ENCODE data around the gene HNRNPR. TPM values are rescaled to one million over a fixed set of nuclear protein-coding genes. Genes with fewer than 3 reads are reported as not detected.

HNRNPR gene
- total and polyA plus RNA-seq, 2 of the 8 experiments (the other 6 are each of a cell fraction or from before 2014, with no cell fraction given), result 110 to 214 TPM

GRCh38 chr1:23370709-23371584 is 26.9 kb upstream of the HNRNPR start:
- peak; percentile 71 to 89 for DNase-seq (ENCODE audit: low read depth in 1 of 2, low spot score in 2 of 2)
- Histone ChIP-seq H3K4ac (replicated peaks; ENCODE audit: insufficient read length, low read depth, low read length) (no peak overlapping the region), H3K36me3 (ENCODE audit: control insufficient read depth in 2 of 4, insufficient read depth in 4 of 4, low read length in 3 of 4) (no peaks in the 10 kb centered on the region), H2BK20ac (ENCODE audit: low read length) (no peak overlapping the region), H3K9me3 (ENCODE audit: insufficient read depth in 2 of 2, low read depth in 1 of 2, low read length in 1 of 2) (no peaks in the 10 kb centered on the region), H2BK120ac (replicated peaks; ENCODE audit: low read depth, low read length) (no peak overlapping the region), H3K27me3 (replicated peaks in 1 of 4; ENCODE audit: control insufficient read depth in 3 of 4, extremely low read depth in 1 of 4, insufficient read depth in 3 of 4, low read length in 3 of 4) (peaks cover 63 to 90% (median 82%) of the 10 kb centered on the region in 4 experiments), H2AK5ac (ENCODE audit: low read depth, low read length) (no peak overlapping the region), H3K4me3 (ENCODE audit: extremely low read depth in 1 of 4, insufficient read depth in 2 of 4, low read depth in 3 of 4, low read length in 4 of 4) (peak overlapping the region in 1 of 4 experiments; percentile 14; a peak in 1 of 8 replicates), H4K8ac (ENCODE audit: extremely low read depth, insufficient read depth, low read length) (no peak overlapping the region), H3K18ac (ENCODE audit: extremely low read depth, low read length) (no peak overlapping the region), H3K9ac (replicated peaks in 1 of 4; ENCODE audit: extremely low read depth in 1 of 4, low read depth in 3 of 4, low read length in 3 of 4) (no peak overlapping the region), H3K14ac (ENCODE audit: insufficient read length) (no peak overlapping the region), H3K79me2 (ENCODE audit: control insufficient read depth in 1 of 2, insufficient read depth in 2 of 2, low read length in 2 of 2) (no peaks in the 10 kb centered on the region), H2AFZ (ENCODE audit: low read length) (no peak overlapping the region), H3K23me2 (ENCODE audit: low read depth, low read length) (peaks cover 10% of the 10 kb centered on the region), H3K4me2 (ENCODE audit: insufficient read depth in 1 of 2, low read depth in 2 of 2, low read length in 2 of 2) (peak overlapping the region in 1 of 2 experiments; percentile 3; a peak in 2 of 4 replicates), H3K79me1 (ENCODE audit: low read depth, low read length) (no peaks in the 10 kb centered on the region), H4K20me1 (replicated peaks in 1 of 2; ENCODE audit: control insufficient read depth in 1 of 2, insufficient read depth in 2 of 2, low read length in 2 of 2) (peaks cover 9 to 12% of the 10 kb centered on the region in 2 experiments), H2BK12ac (ENCODE audit: low read depth, low read length) (no peak overlapping the region), H3K23ac (ENCODE audit: insufficient read length) (no peak overlapping the region), H4K5ac (ENCODE audit: insufficient read length, low read depth, low read length) (no peak overlapping the region), H3K27ac (ENCODE audit: low read depth, low read length) (no peak overlapping the region), H3K56ac (replicated peaks; ENCODE audit: insufficient read length, low read depth, low read length) (no peak overlapping the region), H2BK15ac (ENCODE audit: low read length) (no peak overlapping the region), H2BK5ac (ENCODE audit: low read depth, low read length) (no peak overlapping the region), H4K91ac (replicated peaks; ENCODE audit: insufficient read length, low read length) (no peak overlapping the region), H3K4me1 (replicated peaks in 1 of 4; ENCODE audit: control insufficient read depth in 3 of 4, insufficient read depth in 4 of 4, low read length in 3 of 4) (peaks cover 2 to 19% (median 4%) of the 10 kb centered on the region in 4 experiments; a peak in 6 of 7 replicates)
- no peak for FAIRE-seq
- ChIA-PET CTCF (ENCODE audit: partially characterized antibody) (interaction anchor here (1.1 to 3.7 kb wide), 8 partner anchors 9 to 33 kb away, joined by 3 to 19 read pairs (median 8); no protein-coding TSS in a partner anchor), POLR2A (ENCODE audit: partially characterized antibody) (interaction anchor here (1.5 to 3.5 kb wide), 3 partner anchors 14 to 27 kb away, joined by 6 to 23 read pairs (median 13); partner anchors contain the start of gene HNRNPR)
- 13% methylated on average over 13 of the region's 13 CpGs; no CpG with 5 or more reads in 1 of the 2 experiments for WGBS, 2 experiments (ENCODE audit: extremely low coverage in 1 of 2, insufficient coverage in 1 of 2, insufficient read length in 1 of 2, insufficient replicate concordance in 2 of 2, low coverage in 1 of 2, low lambda C conversion rate in 2 of 2, missing lambda C conversion rate in 1 of 2)
- TF ChIP-seq CTCF (IDR thresholded peaks at IDR 0.05; ENCODE audit: control extremely low read depth in 1 of 3, insufficient read depth in 1 of 3, low read depth in 1 of 3, low read length in 3 of 3), result peak in 2 of 3 experiments; percentile 8 to 19; a peak in 1 of 4 replicates
- no peak for TF ChIP-seq TCF12 (IDR thresholded peaks at IDR 0.05; ENCODE audit: low read depth, low read length)
- TF ChIP-seq POU5F1 (IDR thresholded peaks at IDR 0.05; ENCODE audit: low read depth, low read length), result peak; percentile 3; the same call in 1 of the 2 replicates
